CD4-positive, alpha-beta T cell treated with Interleukin-6 for 4 hours (primary cell): Measurements from ENCODE around the gene MCAM.

Experiments
- DNase-seq: peaks from one replicate; pipeline ENCODE4 v3.0.0-alpha.2; 2020; ENCODE audit warnings: mixed read lengths

MCAM gene

DNA sequence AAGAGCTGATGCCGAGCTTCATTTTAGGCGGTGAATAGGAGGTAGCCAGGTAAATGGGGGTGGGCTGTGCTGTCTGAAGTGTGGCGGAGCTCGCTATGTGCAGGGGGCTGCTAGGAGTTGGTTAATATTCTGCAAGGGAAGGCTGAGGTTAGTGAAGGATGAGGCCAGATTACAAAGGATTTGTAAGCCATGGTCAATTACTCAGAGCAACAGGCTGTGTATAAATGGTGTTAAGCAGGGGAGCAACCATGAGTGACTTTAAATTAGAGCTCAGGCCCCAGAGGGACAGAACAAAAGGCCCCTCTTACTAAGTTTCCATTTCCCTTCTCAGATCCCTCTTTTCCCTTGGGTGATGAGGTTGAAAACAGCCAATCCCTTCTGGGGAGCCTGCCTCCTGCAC is 7.3 kb upstream of the MCAM start:
- DNase-seq, result no peak

DNA sequence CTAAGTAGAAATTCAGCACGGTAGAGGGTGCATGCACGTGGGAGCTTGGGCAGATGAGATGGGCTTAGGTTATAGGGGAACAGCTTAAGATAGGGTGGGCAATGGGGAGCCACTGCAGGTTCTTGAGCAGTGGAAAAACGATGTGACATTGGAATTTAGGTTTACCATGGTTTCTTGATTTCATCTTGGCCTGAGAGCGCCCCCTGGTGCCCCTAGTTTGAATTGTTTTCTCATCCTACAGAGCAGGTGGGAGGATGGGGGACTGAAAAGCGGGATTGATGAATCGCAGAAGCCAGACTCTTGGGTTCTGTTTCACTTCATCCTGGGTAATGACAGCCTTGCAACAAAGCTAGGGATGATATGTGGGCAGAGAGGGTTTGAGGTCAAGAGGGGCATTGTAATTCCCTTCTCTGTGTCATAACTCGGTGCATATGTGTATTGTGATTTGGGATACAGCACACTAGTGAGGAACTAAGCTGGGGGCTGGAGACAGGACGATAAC is 6.7 kb upstream of the MCAM start:
- DNase-seq, result peak; percentile 87

DNA sequence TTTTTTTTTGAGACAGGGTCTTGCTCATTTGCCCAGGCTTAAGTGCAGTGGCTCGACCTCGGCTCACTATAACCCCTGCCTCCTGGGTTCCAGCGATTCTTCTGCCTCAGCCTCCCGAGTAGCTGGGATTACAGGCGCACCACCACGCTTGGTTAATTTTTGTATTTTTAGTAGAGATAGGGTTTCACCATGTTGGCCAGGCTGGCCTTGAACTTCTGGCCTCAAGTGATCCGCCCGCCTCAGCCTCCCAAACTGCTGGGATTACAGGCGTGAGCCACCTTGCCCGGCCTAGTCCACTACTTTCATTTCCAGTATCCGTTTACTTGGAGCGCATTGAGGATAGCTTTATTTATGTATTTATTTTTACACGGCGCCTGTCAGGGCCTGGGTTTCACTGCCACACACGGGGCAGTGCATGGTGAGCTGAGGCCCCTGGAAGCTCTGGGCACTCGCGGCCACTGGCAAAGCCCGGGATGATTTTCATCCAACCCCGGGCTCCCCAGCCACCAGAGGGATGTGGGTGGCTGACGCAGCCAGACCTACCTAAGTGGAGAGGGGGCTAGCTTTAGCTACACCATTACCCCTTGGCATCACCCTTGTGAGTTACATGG is 6.1 kb upstream of the MCAM start:
- DNase-seq, result no peak

DNA sequence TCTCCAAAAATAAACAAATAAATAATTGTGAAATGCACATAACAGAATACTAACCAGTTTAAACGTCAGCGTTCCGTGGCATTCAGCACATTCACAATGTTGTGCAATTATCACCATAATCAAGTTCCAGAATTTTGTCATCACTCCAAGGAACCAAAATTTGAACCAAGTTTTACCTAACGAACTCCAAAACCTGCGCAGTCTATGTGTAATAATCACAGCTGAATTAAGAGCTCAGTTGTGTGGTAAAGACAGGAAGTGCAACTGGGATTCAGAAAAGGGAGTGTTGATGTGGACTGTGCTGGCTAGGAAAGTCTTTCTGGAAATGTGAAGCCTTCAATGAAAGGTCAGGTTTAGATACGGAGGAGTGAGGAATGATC is 5.4 kb upstream of the MCAM start:
- no peak for DNase-seq

DNA sequence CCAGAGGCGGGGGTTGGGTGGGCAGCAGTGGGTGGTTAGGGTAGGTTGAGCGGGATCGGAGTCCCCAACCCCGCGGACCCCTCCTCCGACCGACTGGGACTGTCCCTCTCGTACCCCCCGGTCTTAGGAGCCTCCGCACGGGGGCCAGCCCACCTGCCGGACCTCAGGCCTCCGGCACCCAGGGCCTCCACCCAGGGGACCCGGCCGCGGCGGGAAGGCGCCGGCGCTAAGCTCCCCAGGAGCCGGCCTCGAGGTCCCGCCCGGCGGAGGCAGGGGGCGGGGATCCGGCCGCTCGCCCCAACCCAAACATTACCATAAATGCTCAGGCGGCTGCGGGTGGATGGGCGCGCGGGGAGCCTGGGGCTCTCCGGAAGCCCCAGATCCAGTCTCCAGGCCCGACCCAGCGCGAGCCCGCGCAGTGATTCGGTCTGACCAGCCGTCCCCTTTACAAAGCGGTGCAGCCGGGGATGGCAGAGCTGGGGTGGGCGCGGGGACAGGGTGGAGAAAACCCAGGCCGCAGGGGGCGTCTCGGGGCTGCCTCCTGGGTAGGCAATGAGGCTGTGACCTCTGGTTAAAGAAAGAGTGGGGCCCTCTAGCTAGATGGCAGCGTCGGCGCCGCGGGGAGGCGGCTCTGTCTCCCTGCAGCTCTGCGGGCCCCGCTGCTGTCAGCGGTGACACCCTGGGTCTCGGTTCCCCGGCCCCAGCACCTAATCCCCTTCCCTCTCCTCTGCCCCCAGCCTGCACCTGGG is 4.0 kb upstream of the MCAM start:
- peak; percentile 67 for DNase-seq

DNA sequence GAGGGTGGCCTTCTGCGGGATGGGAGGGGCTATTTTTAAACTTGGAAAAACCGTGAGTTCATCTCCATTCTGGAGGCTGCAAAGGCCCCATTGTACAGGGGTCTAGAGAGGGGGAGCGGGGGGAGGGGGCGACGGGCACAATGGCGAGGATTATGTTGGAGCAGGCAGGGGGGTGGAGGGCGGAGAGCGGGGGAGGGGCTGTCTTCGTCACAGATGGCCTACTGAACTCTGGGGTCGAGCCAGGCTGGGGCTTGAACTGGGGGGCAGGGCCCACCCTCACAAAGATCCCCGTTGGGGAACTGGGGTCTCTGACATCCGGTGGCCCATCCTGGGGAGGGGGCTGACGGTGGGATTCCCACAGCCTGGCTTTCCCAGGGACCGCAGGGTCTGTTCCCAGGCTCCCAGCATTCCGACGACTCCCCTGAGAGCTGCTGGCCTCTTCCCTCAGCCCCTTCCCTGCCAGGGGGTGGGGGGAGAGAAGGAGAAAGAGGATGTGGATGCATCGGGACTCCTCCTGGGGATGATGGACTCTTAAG is 3.4 kb upstream of the MCAM start:
- DNase-seq, result no peak

DNA sequence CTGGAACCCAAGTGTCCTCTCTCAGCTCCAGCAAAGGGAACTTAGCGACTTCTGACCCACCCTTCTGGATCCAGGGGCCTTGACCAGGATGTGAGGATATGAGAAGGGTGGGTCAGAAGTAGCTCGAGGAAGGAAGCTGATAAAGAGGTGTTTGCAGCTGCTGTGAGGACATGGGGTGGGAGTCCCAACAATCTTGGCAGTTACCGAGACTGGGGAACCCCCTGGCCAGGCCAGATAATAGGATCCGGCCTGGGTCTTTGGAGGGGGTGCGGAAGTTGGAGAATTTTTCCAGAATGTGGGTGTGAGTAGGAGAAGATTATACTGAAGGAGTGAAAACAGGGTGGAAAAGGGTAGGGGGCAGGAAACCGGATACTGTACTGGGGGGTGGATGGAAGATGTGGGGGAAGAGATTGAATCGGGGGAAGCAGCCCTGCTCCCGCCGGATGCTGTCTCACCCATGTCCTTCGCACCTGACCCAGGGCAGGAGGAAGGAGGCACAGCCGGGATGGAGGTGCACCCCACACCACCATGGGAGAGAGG is 2.8 kb upstream of the MCAM start:
- DNase-seq, result no peak

DNA sequence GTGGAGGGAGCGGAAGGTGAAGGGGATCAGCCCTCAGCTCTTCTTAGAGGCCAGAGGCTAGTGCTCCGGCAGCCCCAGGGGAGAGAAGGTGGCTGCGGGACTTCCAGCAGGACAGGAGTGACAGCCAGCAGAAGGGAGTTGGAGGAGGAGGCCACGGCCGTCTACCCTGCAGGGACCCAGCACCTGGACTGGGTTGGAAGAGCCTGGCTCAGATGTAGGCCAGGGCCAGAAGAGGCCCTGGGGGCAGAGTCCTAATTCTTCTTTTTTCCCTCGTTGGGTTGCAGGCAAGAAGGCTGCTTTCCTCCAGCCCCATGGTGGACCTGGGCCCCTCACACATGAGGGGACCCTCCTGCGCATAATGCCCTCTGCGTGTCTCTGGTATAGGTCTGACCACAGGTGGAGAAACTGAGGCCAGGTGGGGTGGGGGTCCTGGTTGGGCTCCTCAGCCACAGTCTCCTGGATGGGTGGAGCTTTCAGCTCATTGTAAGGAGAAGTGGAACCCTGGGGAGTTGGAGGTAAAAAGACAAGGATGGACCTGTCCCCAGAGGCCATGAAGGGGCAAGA is 2.3 kb upstream of the MCAM start:
- no peak for DNase-seq

DNA sequence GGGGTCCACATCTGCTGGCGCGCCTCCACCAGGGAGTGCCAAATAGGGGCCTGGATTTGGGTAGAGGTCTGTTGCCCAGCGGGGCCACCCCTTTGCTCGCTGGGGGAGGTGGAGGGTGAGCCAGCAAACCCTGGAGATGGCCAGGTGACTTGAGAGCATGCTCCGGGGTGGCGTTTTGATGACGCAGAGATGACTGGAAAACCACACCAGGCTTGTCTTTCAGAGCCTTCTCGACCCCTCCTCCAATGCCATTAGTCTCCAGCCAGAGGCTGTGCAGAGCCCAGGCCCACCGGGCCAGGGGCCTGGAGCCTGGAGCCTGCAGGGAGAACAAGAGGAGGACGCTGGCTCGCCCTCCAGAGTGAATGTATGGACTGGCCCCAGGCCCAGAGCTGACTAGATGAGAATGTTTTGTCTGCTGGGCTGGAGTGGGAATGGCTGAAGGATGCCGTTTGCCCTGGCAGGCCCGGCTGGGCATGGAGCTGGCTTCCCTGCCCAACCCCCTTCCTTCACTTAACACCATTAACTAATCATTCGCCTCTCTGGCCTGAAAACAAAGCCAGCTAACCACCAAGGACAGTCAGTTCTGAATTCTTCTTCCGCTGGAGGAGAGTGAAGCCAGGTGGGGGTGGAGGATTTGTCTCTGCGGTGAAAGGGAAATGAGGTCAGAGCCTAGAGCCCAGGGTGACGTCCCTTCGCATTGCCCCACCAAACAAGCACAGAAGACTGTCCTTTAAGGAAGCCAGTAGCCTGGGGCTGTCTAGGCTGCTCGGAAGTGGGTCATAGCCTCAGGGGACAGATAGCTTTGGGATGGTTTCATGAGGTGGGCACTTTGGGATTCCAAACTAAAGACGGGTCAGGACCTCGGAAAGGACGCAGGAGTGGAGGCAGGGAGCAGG is 1.6 kb upstream of the MCAM start:
- DNase-seq, result peak; percentile 34

DNA sequence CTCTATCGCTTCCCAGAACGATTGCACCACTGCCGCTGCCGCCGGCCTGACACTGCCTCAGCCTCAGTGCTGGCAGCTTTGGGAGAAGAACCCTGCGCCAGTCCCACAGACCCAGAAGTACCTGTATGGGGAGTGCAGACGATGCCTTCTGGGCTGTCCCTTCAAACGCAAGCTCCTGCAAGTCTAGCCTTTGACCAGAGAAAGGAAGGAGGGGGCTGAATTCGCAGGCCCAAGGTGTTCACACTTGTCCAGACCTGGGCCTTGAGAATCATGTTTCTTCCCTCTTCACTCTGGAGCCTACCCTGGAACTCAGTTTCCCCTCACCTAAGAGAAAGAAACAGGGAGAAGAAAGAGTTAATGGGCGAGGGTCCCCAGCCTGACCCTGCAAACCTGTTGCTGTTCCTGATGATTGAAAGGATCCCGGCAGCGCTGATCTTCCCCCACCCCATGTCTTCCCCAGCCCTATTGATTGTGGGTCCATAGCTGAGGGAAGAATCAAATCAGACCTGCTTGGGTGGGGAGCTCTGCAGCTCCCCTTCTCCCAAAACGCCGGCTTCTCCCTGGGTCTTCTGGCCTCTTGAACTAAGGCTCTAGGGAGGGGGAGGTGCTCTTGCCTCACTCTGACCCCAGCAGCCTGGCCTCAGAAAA is 786 bp upstream of the MCAM start:
- no peak for DNase-seq

DNA sequence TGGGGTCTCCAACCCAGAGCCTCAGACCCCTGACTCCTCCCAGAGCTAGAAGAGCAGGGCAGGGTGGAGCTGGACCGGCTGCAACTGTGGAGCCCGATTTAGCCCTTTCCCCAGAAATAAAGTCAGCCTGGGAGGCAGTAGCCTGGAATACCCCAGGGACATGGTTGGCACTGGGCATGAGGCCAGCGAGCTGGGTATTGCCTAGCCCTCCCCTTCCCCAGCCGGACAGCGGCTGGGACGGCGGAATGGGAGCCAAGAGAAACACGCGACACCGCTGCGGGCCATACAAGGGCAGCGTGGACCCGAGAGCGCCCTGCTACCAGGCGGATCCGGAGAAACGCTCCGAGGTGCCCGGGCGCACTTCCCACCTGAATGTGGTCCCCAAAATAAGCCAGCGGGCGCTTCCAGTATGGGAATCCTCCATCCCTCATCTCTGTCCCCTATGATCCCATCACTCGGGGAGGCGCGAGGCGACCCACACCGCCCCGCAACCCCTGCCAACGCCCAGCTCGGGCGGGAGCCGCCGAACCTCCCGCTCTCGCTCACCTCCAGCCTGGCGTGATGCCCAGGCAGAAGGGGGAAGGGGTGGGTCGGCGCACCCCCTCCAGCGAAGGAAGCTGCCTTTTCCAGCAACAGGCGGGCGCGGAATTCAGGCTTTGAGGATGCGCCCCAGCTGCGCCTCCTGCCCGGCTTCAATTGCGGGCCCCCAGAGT is 758 bp downstream of the MCAM start:
- DNase-seq, result no peak

DNA sequence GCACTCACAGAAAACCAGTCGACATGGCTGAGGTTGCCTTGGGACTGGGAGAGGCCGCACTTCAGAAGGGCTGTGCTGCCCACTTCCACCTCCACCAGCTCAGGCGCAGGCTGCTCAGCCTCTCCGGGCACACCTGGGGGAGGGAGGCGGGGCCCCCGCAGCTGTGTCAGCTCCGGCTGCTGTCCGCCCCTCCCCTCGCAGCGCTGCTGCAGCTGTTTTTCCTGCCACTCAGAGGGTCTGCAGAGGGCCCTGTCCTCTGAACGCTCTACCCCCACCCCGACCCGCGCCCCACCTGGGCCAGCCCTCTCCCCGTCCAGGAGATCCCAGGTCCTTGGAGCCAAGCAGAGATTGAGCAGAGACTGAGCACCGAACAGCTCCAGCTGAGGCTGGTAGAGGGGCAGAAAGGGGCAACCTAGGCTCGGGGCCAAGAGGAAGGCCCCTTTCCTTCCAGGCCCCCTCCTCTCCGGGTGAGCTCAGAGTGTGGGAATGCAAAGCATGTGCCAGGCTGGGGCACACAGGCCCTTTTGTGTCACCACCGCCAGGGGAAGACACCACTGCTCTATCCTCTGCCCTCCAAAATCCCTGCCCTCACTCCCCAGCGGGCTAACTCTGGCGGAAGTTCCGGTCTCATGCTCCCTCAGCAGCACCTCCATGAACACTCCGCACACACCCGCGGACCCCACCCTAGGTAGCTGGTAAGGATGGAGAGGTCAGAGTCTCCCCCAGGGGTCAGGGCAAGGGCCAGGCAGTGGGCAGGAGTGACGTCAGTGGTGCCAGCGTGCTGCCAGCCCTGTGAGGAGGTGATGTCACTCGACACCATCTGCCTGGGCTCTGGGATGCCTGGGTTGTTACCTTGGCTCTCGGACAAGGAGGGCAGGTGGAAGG is 1.6 kb downstream of the MCAM start:
- peak; percentile 76 for DNase-seq

DNA sequence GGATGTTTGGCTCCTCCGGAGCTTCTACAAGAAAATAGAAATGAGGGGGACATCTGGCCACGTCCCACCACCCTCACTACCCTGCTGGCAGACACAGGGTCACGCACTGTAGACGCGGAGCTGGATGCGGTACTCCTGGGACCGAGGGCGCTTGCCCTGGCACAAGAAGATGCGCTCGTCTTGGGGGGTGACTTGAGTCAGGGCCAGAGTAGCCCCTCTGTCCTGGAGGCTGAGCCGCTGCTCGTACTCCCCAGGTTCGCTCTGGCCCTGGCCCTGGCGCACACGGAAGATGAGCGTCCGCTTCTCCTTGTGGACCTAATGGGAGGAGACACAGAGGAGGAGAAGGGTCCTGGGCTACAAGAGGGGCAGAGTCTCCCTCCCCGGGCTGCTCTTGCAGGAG is 2.2 kb downstream of the MCAM start:
- DNase-seq, result no peak

DNA sequence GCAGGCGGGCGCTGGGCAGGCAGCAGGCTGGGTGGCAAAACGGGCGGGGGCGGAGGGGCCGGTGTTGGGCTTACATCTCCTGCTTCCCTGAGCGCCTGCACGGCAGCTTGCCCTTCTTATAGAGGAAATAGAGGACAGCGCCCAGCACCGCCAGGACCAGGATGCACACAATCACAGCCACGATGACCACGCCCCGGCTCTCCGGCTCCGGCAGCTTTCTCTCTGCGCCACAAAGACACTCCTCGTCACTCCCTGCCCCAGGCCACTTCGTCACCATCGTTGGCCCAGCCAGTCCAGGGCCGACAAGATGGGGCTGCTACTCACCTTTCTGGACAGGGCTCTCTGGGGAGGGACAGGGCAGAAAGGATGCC is 6.3 kb downstream of the MCAM start:
- no peak for DNase-seq

DNA sequence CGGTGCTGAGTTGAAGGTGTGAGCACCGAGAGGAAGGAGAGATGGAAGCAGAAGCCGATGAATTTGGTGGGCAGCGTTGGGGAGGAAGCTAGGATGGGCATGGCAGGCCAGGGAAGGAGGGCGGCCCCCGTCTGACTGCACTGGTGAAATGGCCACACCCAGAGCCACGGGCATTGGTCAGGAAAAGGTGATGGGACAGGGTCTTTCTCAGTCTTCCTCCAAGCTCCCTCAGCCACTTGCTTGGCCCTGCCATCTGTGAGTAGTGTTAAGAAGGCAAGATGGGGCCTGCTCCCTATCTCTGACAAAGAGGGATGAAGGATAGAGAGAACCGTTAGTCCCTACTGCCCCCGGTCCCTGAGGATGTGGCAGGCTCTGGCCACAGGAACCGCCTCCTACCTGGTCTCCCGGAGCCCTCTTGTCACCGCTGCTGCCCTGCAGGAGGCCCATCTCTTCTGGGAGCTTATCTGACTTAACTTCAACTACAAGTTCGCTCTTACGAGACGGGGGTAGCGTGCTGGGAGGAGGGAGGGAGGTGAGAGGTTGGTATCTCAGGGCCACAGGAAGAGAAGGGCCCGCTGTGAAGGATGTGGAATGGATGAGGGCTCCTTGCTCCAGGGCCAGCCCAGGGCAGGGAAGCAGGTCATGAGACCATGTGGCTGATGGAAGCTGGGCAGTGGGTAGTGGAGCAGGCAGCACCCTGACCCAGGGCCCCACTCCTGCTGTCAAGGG is 6.8 kb downstream of the MCAM start:
- DNase-seq, result no peak

DNA sequence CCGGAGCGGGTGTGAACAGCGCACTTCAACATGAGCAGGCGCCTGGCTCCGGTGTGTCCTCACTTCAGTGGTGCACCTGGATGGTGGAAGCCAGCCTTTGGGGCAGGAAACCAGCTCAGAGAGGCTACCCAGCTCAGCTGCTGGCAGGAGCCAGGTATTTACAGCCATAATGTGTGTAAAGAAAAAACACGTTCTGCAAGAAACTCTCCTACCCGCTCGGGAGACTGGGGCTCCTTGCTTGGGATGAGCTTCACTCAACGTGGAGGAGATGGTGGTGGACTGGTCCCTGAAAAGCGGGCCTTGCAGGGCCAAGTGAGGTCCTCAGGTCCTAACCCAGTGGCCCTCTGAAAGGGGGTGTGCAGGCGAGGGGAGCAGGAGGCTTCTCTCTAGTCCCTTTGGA is 7.5 kb downstream of the MCAM start:
- no peak for DNase-seq

DNA sequence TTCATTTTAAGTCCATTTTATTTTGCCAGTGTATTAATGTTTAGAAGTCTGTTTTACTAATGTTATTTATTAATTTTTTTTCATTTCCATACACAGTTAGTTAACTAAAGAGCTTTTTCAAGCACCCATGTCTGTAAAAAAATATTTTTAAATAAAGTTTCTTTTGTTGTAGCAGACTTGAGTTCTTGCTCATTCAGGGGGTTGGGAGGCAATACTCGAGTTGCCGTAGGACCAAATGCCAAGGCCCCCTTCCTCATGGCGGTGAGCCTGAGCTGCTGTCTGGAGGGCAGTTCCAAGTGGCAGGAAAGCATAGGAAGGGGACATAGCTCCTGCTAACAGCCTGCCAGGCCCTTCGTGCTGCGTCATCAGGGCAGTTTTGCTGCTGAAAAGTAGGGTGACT is 9.0 kb downstream of the MCAM start:
- DNase-seq, result no peak

DNA sequence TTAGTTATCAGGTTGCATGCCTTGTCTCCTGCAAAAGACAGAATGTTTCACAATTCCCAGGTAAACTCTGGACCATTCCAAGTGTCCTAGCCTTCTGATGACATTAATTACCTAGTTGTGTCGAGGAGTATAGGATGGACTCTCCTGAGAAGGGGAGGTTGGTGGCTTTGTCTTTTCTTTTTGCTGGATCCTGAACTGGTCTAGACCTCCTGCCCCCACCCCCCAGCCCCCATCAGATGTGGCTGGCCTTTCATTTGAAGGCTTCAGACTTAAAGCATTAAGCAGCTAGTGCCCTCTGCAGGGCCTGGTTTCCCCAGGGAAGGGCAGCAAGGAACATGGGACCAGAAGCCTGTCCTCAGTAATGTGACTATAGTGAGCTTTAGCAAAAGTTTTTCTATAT is 9.7 kb downstream of the MCAM start:
- no peak for DNase-seq

DNA sequence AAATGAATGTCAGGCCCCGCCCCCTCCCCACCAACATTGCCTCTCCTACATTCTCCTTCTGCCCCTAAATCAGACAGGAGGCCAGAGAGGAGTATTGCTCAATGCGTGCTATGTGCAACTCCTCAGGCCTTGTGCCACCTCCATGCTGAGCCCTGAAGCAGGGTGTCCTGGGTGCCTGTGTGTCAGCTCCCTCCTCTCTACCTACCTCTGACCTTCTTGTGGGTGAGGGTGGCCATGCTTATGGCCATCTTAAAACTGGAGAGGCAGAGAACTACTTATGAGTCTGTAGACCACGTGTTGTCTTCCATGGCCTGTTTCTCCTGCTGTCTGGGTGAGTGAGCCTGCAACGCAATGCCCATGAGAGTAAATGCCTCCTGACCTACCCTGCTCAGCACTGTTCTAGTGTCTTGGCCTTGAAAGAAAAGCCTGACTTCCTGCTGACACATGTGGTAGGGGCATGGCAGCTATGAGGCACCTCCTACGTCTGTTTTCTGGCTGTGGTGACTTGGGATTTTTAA is 10.5 kb downstream of the MCAM start:
- DNase-seq, result peak; percentile 56
